HG03196 (cell line): Measurements from ENCODE around the gene TTC33.

Source experiments
- ATAC-seq: cut with Tn5 transposase; IDR thresholded peaks from one replicate; pipeline ENCODE4 v1.9.1; 2021; ENCODE audit not compliant: unreplicated experiment

TTC33 gene

DNA sequence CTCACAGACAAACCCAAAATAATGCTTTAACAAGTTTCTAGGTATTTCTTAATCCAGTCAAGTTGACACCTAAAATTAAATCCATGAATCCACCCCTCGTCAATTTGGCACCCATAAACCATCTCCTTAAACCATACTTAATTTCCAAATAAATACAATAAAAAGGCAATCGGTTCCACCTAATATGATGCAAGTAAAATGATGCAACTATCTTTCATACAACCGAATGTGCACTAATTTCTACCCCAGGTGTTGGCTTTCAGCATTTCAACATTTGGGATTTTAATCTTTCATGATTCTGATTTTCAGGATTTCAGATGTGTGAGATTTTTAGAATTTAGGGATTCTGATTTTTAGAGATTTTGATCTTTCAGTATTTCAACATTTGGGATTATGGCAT lies 25.1 kb upstream of the TTC33 start:
- ATAC-seq, result no peak

DNA sequence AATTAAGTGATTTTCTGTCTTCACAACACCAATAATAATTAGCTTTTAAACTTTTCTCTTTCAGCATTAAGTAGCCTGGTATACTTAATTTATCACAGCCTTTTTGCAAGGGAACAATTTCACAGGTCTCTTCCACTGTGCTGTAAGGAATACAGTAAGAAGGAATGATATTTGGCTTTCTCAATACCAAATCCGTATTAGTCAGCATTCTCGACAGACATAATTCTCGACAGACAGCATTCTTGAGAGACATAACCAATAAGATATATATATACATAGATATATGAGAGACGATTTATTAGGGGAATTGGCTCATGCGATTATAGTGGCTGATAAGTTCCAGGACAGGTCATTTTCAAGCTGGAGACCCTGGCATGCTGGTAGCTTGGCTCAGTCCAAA lies 24.4 kb upstream of the TTC33 start:
- no peak for ATAC-seq

DNA sequence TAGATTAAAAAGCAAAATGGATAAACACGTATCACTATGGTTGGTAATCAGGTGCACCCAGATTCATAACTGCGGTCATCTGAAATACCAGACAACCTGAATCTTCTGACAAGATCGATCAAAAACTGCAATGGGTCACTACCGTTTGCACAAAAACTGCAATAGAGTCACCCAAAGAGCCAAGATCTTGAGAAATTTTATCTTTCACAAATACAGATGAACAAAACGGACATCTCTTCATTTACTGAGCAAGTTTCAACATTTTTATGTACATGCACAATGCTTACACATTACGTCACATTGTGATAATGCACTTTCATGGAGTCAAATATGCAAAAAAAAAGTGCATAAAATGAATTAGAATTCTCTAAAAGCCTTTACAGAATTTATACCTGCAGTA lies 23.8 kb upstream of the TTC33 start:
- ATAC-seq, result no peak

DNA sequence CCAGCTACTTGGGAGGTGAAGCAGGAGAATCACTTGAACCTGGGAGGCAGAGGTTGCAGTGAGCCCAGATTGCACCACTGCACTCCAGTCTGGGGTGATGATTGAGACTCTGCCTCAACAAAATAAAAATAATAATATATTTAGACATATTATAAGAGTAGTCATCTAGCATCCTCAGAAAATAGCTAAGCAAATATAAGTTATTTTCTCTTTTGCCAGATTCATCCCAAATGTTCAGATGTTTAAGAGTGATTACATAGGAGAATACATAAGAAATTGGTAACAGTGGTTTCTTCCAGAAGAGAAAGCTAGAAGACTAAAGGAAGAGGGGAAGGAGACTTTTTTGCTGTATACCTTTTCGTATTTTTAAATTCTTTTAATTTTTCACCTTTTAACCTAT lies 22.4 kb upstream of the TTC33 start:
- no peak for ATAC-seq

DNA sequence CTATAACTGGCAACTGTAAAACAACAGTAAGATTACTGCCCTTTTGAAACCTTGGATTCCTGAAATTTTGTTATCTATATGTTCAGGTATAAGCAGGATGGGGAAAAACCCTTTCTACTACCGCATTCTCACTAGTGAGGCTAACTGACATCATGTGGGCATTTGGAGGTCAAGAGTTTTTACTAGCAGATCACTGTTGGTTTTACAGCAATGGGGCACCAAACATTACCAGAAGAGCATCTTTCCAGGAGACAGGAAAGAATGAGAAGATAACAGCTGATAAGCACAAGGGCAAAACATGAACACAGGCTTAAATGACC lies 20.9 kb upstream of the TTC33 start:
- no peak for ATAC-seq

DNA sequence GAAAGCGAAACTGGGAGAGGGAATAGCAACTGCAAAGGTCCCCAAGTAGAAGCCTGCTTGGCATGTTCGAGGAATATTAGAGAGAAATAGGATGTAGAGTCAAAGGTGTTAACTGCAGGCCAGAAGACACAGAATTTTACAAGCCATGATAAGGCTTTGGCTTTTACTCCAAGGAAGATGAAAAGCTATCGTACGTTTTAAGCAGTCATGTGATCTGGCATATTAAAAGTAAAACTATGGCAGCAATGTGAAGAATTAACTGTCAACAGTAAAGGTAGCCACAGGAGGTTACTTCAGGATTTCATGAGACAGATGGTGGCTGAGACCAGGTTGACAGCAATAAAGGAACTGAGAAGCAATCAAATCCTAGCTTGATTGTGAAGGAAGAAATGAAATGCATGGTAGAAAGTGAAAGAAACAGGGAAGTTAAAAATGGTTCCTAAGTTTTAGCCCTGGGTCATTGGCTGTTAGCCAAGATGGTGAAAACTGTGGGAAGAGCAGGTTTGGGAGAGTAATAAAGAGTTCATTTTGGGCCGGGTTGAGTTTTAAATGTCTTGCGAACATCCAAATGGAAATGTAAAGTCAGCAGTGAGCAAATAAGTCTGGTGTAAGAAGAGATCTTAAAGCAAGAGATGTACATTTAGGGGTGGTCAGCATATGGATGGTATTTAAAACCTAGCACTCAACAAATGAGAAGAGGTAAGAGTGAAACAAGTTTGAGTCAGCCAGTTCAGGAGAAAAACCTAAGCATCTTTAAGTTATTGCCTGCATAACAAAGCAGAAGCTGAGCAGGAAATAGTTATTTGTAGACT lies 20.3 kb upstream of the TTC33 start:
- no peak for ATAC-seq

DNA sequence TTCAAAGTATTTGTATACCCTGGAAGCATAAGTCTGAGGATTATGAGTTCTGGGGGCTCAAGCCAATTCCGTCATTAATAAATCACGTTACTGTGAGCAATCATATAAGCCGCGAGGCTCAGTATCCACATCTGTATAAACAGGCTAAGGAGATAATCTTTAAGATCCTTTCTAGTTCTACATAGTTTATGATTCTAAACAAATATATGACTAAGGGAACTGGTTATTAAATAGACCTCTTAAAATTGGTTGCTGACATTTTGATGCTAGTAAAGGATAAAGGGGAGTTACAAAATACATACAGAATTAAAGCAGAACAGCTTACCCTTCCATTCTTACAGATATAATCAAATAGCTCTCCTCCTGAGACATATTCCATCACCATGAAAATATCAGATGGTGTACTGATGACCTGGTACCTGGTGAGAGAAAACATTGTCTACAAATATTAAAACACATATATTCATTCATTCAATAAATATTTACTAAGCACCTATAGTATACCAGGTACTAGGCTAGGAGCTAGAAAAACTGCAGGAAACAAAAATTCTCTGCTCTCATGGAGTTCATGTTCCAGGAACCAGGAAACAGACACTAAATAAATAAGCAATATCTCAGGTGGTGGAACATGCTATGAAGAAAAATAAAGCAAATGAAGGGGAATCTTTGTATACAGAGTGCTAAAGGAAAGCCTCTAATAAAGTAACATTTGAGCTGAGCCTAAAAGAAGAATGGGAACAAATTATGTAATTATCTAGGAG lies 19.5 kb upstream of the TTC33 start:
- no peak for ATAC-seq

DNA sequence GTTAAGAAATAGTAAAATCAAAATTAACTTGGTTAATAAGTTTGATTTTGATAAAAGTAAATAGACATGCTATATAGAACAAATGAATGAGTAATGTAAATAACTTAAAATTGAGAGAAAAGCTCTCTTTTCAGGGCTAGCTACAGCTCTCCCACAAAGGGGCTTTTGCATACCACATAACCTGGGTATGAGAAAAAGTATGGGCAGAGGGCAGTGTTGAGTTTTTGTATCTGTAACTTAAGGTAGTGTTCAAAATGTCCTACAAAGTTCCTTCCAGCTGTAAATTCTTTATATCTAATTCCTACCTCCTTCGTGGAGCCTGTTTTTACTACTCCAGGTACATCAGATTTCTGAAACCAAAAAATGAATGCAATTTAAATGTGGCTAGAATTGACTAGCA lies 18.9 kb upstream of the TTC33 start:
- no peak for ATAC-seq

DNA sequence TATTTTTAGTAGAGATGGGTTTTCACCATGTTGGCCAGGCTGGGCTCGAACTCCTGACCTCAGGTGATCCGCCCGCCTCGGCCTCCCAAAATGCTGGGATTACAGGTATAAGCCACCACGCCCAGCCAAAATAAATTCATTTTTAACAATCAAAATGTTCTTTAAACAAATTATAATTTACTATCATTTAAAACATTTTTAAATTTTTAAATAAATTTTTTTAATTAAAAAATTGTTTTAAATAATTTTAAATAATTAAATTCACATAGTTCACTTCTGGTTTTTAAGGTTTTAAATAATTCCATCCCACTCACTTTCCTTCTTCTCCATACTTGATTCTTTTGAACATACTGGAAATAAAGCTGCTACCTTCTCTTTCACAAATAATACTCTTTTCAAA lies 15.0 kb upstream of the TTC33 start:
- ATAC-seq, result no peak

DNA sequence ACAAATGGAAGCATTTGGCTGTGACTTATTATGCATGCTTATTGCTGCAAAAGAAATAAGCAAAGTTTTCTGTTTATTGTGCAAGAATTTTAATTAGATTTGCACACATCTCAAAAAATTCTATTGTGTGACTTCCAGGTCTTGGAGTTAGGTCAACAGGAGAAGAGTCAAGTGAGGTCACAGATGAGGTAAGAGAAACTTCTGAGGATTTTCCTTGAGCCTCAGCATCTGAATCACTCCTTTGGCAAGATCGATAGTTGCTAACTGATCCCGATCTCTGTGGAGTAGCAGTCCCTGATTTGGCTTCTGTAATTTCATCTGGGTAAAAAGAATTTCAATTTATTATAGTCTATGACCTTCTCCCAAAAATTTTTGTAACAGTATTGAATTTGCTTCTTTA lies 6.9 kb upstream of the TTC33 start:
- ATAC-seq, result no peak

DNA sequence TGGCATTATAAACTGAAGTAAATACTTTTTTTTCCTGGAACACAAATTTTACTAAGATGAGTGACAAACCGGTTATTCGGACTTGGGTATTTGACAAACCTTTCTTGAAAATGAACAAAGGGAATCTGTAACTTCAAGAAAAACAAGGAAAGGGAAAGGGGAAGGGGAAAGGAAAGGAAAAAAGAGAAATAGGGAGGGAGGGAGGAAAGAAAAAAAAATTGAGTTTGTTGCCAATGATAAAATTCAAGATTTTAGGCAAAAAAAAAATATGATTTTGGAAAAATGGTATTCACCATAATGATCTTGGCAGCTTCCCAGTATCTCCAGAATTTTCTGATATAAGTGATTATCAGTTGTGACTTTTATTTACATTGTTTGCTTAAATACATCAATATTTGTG lies 1.6 kb upstream of the TTC33 start:
- no peak for ATAC-seq

DNA sequence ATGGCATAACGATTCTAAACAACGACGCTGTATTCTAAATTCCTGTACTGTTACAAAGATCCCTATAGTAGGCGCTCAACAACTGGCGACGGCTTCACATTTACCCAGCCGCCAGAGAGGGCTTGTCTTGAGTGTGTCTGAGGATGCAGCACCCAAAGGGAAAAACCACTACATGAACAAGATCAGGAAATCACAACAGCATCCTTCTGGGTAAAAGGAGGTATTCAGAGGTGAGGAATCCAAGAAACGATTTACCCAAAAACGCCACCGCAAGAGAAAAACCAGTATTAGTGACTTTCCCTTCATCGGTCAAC lies 711 bp downstream of the TTC33 start:
- peak; percentile 83 for ATAC-seq

DNA sequence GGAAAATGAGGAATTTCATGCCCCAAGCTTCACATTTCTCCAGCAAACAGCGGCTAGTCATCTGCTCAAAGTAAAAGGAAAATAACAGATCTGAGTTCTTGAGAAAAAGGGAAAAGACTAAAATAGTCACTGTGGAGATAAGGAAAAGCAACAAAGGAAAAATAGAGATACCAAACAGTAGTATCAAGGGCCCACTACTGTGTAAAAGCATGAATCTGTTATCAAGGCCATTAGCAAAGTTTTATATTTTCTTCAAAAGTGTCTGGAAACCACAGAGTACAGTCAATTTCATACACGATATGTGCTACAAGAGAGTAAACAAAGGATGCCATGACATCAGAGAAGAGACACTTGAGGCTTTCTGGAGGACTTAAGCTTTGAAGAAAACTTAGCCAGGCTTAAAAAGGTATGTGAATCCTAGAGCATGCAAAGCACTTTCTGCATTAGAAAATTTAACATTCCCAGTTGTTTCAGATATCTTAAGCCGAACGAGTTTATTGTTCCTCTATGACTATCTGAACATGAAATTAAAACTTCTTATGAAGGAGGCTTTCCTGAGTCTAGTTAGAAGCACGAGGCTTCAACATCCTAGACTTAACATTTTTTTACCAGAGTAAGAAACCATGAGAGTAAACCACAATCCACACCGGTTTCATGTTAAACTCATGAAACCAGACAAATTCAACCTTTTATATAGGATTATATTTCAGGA lies 1.2 kb downstream of the TTC33 start:
- peak; percentile 11 for ATAC-seq

DNA sequence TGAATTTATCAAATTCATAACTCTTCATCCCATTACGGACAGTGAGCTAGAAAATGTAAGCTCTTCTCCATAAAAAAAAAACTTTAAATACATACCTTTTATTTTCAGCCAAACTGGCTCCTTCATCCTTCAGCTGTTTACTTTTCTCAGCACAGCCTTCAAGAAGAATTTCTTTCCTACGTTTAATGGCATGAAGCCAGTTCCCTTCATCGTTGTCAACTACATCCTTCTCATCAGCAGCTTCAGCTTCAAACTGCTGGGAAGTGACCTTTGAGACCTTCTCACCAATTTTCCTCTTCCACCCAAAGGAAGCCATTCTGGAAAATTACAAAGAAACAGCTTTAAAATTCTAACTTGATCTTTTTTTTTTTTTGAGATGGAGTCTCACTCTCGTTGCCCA lies 9.1 kb downstream of the TTC33 start:
- ATAC-seq, result no peak

DNA sequence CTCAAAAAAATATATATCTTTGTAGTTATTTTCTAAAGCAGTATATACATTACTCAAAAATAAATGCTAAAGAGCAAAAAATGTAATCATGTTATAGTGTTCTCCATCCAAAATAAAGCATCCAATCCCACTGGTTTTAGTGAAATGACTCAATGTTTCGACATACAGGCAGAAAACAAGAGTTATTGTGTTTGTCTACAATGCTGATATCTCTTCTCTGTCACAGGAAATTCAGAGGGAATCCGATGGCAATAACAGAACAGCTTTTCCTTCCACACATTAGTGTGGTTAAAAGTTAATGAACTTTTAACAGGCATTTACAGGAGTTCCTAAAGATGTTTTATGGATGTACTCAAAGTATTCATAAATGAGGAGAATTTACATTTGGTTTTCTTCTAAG lies 12.0 kb downstream of the TTC33 start:
- no peak for ATAC-seq

DNA sequence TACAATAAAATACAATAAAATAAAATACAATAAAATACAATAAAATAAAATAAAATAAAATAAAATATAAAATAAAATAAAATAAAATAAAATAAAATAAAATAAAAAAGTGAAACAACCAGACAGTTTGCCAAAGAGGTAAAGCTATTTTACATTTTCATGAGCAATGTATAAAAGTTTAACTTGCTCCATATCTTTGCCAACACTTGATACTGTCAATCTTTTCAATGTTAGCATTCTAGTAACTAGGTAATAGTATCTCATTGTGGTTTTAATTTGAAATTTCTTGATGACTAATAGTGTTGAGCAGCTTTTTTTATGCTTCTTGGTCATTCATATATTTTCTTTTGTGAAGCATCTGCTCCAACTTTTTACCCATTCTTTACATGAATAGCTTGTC lies 17.3 kb downstream of the TTC33 start:
- no peak for ATAC-seq

DNA sequence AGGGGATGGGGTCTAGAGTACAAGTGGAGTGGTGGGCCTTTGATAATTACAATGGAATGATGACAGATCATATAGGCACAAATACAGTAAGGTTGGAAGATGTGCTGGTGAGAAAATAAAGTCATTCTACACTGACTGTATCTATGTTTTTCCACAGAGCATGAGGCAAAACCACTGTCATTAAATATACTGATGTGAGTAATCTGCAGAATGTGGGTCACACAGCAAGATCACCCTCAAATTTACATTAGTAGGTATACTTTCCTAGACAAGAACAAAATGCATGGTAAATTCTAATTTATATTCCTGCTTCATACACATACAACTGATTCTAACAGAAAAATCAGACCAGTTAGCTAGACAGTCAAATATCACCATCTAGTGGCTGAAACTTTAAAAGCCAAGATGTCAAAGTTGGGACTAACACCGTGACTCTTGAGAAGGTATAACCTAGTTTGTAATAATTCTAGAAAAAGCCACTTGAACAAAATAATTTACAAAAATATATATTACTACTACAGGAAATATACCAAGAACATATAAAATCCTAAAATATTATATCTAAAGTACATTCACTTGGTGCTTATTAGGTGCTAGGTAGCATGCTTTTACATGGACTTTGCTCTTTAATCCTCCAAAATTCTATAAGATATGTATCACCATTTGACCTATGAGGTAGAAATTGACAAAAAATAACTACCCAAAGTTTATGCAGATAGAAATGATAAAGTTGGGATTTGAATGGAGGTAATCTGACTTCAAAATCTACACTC lies 19.5 kb downstream of the TTC33 start:
- no peak for ATAC-seq

DNA sequence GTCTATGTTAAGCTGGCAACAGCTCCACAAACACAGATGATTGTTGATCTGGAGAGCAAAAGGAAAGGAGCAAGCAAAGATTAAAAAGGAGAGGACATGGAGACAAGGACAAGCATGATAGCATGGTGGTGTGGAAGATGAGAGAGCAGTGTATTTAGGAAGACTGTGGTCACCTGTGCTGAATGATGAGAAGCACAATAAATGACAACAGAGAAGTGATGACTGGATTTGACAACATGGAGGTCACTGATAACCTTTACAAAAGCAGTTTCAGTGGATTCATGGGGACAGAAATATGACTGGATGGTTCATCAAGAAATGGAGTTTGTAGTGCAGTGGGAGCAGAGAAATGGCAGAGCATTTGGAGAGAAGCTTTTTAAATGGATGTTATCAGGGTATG lies 20.2 kb downstream of the TTC33 start:
- no peak for ATAC-seq

DNA sequence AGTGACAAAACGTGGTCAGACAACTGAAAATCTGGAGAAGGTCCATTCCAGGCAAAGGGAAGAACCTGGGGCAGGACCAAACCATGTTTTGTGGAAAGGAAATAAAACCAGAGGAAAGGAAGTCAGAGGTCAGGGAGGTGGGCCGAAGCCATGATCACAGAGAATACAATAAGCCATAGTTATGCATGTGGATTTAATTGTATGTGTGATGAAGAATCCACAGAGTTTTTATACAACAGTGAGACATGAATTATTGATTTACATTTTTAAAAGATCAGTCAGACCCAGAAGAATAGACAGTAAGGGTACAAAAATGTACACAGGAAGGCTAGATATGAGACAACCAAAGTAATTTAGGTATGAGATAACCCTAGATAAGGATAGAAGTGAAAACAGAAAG lies 20.8 kb downstream of the TTC33 start:
- no peak for ATAC-seq

DNA sequence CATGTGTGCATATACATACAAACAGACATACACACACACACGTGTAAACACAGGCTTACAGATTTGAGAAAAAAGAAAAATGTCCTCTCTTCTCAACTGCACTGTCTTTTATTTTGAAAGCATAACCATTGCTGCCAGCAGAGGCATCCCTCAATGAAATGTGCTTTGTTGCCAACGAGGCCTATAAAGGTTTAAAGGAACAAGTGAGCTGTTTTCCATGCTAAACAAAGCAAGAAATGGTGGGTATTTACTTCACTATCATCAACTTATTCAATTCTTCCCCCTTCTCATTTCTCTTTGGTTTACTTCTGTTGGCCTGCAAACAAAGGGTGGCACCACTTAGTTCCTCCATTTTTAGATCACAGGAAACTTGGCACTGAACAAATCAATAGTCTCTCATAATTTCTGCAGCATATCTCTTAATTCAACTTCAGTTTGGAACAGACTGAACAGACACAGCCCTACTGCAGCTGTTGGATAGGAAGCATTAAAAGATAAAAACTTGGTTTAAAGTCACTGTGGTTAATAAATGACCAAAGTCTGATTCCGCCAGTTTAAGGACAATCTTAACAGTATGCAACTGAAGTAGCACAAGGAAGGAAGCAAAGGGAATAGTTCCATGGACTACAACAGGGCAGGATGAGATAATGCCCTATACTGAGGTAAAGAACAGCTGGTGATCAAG lies 21.7 kb downstream of the TTC33 start:
- ATAC-seq, result no peak

DNA sequence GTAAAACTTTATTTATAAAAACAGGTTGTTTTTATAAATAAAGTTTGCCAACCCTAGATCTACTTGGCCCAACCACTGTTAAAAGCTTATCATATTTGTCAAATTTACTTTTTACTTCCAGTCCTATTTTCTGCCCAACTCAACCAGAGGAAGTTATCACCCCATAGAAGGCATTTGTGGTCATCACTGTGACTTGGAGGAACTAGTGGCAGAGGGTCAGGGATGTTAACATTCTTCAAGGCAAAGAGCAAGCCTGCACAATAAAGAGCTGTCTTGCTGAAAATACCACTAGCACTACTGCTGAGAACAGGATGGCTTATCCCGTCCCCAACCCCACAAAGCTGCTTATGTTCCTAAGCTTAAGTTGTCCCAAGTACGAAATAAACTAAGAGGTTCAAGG lies 22.3 kb downstream of the TTC33 start:
- no peak for ATAC-seq
